ENCODE data around the gene ANGPTL4. TPM values are rescaled to one million over a fixed set of nuclear protein-coding genes. Genes with fewer than 3 reads are reported as not detected.

Gene ANGPTL4
- total and polyA plus RNA-seq, 2 of the 13 experiments (the other 11 are each of a cell fraction or from before 2014, with no cell fraction given), result 0.80 to 21.7 TPM

DNA sequence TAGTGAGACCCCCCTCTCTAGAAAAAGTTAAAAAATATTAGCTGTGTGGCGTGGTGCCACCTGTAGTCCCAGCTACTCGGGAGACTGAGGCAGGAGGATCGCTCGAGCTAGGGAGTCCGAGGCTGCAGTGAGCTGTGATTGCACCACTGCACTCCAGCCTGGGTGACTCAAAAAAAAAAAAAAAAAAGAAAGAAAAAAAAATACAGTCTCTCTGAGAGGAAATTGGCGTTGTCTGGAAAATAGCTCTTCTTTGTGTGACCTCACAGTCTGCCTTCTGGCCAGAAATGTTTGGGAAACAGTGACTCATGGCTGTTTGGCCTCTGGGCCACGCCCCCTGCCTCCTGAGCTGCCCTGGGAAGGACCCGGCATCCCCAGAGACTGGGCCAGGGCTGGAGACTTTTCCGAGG is 59.9 kb downstream of the ANGPTL4 start (continued):
- no peak for TF ChIP-seq MTF2 (CRISPR knock-in tag; IDR thresholded peaks at IDR 0.05; ENCODE audit: borderline replicate concordance)
- TF ChIP-seq, protein P1, sequence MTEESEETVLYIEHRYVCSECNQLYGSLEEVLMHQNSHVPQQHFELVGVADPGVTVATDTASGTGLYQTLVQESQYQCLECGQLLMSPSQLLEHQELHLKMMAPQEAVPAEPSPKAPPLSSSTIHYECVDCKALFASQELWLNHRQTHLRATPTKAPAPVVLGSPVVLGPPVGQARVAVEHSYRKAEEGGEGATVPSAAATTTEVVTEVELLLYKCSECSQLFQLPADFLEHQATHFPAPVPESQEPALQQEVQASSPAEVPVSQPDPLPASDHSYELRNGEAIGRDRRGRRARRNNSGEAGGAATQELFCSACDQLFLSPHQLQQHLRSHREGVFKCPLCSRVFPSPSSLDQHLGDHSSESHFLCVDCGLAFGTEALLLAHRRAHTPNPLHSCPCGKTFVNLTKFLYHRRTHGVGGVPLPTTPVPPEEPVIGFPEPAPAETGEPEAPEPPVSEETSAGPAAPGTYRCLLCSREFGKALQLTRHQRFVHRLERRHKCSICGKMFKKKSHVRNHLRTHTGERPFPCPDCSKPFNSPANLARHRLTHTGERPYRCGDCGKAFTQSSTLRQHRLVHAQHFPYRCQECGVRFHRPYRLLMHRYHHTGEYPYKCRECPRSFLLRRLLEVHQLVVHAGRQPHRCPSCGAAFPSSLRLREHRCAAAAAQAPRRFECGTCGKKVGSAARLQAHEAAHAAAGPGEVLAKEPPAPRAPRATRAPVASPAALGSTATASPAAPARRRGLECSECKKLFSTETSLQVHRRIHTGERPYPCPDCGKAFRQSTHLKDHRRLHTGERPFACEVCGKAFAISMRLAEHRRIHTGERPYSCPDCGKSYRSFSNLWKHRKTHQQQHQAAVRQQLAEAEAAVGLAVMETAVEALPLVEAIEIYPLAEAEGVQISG (CRISPR knock-in tag; IDR thresholded peaks at IDR 0.05), result no peak
- TF ChIP-seq FOXK2 (IDR thresholded peaks at IDR 0.05), result 0 out of 2 replicates have a peak, but pooled peaks have one; percentile 14
- TF ChIP-seq, protein P2, sequence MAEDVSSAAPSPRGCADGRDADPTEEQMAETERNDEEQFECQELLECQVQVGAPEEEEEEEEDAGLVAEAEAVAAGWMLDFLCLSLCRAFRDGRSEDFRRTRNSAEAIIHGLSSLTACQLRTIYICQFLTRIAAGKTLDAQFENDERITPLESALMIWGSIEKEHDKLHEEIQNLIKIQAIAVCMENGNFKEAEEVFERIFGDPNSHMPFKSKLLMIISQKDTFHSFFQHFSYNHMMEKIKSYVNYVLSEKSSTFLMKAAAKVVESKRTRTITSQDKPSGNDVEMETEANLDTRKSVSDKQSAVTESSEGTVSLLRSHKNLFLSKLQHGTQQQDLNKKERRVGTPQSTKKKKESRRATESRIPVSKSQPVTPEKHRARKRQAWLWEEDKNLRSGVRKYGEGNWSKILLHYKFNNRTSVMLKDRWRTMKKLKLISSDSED (CRISPR knock-in tag; IDR thresholded peaks at IDR 0.05), result no peak
- TF ChIP-seq, protein P3, sequence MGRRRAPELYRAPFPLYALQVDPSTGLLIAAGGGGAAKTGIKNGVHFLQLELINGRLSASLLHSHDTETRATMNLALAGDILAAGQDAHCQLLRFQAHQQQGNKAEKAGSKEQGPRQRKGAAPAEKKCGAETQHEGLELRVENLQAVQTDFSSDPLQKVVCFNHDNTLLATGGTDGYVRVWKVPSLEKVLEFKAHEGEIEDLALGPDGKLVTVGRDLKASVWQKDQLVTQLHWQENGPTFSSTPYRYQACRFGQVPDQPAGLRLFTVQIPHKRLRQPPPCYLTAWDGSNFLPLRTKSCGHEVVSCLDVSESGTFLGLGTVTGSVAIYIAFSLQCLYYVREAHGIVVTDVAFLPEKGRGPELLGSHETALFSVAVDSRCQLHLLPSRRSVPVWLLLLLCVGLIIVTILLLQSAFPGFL (CRISPR knock-in tag; IDR thresholded peaks at IDR 0.05), result no peak
- no peak for TF ChIP-seq KLF15 (CRISPR knock-in tag; IDR thresholded peaks at IDR 0.05; ENCODE audit: borderline replicate concordance)
- no peak for TF ChIP-seq NFYB (CRISPR knock-in tag; IDR thresholded peaks at IDR 0.05)
- TF ChIP-seq PITX1 (CRISPR knock-in tag; IDR thresholded peaks at IDR 0.05), result no peak
- TF ChIP-seq CCDC6 (CRISPR knock-in tag; IDR thresholded peaks at IDR 0.05), result no peak
- TF ChIP-seq, protein P4, sequence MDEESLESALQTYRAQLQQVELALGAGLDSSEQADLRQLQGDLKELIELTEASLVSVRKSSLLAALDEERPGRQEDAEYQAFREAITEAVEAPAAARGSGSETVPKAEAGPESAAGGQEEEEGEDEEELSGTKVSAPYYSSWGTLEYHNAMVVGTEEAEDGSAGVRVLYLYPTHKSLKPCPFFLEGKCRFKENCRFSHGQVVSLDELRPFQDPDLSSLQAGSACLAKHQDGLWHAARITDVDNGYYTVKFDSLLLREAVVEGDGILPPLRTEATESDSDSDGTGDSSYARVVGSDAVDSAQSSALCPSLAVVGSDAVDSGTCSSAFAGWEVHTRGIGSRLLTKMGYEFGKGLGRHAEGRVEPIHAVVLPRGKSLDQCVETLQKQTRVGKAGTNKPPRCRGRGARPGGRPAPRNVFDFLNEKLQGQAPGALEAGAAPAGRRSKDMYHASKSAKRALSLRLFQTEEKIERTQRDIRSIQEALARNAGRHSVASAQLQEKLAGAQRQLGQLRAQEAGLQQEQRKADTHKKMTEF (CRISPR knock-in tag; IDR thresholded peaks at IDR 0.05), result 0 out of 2 replicates have a peak, but pooled peaks have one; percentile 46
- TF ChIP-seq NR2C2 (CRISPR knock-in tag; IDR thresholded peaks at IDR 0.05; ENCODE audit: borderline replicate concordance), result peak; percentile 39; the same call in 1 of the 2 replicates
- peak; percentile 59 for TF ChIP-seq TEAD3 (CRISPR knock-in tag; optimal IDR thresholded peaks at IDR 0.05; ENCODE audit: borderline replicate concordance)
- TF ChIP-seq KDM6A (CRISPR knock-in tag; IDR thresholded peaks at IDR 0.05; ENCODE audit: low read depth), result no peak
- no peak for TF ChIP-seq SSRP1 (CRISPR knock-in tag; IDR thresholded peaks at IDR 0.05)
- no peak for TF ChIP-seq SRSF4 (IDR thresholded peaks at IDR 0.05; ENCODE audit: low read depth, low read length, poor library complexity, severe bottlenecking)
- TF ChIP-seq SYNCRIP (IDR thresholded peaks at IDR 0.05; ENCODE audit: insufficient read depth, low read depth, low read length), result no peak
- no peak for TF ChIP-seq SATB2 (CRISPR knock-in tag; IDR thresholded peaks at IDR 0.05)
- TF ChIP-seq ZNF441 (CRISPR knock-in tag; IDR thresholded peaks at IDR 0.05; ENCODE audit: borderline replicate concordance), result no peak
- TF ChIP-seq PHF8 (CRISPR knock-in tag; IDR thresholded peaks at IDR 0.05), result no peak
- no peak for TF ChIP-seq KAT8 (CRISPR knock-in tag; IDR thresholded peaks at IDR 0.05)
- 0 out of 2 replicates have a peak, but pooled peaks have one; percentile 30 for TF ChIP-seq HMG20B (CRISPR knock-in tag; conservative IDR thresholded peaks at IDR 0.05)
- TF ChIP-seq ZNF616 (CRISPR knock-in tag; IDR thresholded peaks at IDR 0.05; ENCODE audit: low read depth), result no peak
- 0 out of 2 replicates have a peak, but pooled peaks have one; percentile 52 for TF ChIP-seq MED1 (CRISPR knock-in tag; IDR thresholded peaks at IDR 0.05)
- TF ChIP-seq, protein P5, sequence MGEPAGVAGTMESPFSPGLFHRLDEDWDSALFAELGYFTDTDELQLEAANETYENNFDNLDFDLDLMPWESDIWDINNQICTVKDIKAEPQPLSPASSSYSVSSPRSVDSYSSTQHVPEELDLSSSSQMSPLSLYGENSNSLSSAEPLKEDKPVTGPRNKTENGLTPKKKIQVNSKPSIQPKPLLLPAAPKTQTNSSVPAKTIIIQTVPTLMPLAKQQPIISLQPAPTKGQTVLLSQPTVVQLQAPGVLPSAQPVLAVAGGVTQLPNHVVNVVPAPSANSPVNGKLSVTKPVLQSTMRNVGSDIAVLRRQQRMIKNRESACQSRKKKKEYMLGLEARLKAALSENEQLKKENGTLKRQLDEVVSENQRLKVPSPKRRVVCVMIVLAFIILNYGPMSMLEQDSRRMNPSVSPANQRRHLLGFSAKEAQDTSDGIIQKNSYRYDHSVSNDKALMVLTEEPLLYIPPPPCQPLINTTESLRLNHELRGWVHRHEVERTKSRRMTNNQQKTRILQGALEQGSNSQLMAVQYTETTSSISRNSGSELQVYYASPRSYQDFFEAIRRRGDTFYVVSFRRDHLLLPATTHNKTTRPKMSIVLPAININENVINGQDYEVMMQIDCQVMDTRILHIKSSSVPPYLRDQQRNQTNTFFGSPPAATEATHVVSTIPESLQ (CRISPR knock-in tag; conservative IDR thresholded peaks at IDR 0.05), result no peak
